Measurements from ENCODE around the gene NLRP3. TPM values are rescaled to one million over a fixed set of nuclear protein-coding genes. Genes with fewer than 3 reads are reported as not detected.

NLRP3 gene
- total RNA-seq, 4 donors from 2014 or later: 3.4 to 9.6 (median 7.0) TPM

DNA sequence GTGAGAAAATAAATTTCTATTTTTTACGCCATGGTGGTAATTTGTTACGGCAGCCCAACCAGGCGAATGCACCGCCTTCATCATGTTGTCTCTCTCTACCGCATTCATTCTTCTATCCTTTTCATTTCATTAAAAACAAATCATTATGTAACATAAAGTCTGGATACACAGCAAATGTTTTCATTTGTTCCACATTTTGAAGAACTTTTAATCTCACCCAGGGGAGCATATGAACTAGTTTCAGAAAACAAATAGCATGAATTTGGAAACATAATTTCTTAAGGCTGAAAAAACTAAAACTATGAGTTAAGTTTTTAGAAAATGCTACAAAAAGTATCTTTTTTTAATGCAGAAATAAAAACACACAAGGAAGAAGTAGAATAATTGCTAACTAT is 53.2 kb downstream of the NLRP3 start:
- no peak for TF ChIP-seq CTCF (IDR thresholded peaks at IDR 0.05; ENCODE audit: low read depth)

DNA sequence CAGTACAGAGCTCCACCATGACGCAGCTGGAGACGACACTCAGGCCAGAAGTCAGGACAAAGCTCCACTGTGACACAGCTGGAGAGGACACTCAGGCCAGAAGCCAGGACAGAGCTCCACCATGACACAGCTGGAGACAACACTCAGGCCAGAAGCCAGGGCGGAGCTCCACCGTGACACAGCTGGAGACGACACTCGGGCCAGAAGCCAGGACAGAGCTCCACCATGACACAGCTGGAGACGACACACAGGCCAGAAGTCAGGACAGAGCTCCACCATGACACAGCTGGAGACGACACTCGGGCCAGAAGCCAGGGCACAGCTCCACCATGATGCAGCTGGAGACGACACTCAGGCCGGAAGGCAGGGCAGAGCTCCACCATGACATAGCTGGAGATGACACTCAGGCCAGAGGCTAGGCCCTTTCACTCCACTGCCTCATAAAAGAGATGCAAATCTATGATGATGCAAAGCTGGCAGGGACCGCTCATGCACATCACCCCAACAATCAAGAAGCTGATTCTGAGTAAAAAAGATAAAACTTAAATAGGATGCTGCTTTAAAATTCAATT is 55.6 kb downstream of the NLRP3 start:
- no peak for TF ChIP-seq CTCF (IDR thresholded peaks at IDR 0.05; ENCODE audit: low read depth)

DNA sequence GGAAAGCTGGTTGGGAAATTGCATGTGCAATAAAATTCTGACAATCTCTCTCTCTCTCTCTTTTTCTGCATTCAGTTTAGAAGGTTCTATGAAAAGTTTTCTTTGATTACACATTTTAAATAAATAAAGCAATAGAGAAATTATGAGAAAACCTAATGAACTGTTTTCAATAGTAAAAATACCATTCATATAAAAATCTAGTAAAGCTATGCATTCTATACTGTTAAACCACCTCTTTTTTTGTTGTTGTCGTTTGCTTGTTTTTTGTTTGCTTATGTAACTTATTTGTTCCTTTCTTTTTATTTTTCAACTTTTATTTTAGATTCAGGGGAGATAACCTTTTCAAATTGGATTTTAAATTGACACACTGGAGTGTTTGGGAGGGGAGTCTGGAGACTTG is 56.1 kb downstream of the NLRP3 start:
- no peak for TF ChIP-seq CTCF (IDR thresholded peaks at IDR 0.05; ENCODE audit: low read depth)

GRCh38 chr1:247474367-247474766 is 58.4 kb downstream of the NLRP3 start:
- TF ChIP-seq CTCF (IDR thresholded peaks at IDR 0.05; ENCODE audit: low read depth): no peak

DNA sequence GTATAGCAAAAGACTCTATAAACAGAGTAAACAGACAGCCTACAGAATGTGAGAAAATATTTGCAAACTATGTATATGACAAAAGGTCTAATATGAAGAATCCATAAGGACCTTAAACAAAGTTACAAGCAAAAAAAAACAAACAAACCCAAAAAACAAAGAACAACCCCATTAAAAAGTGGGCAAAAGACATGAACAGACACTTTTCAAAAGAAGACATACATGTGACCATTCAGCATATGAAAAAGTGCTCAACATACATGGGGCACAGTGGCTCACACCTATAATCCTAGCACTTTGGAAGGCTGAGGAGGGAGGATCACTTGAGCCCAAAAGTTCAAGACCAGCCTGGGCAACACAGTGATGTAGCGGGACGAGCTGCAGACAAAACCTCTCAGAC is 59.8 kb downstream of the NLRP3 start:
- TF ChIP-seq CTCF (IDR thresholded peaks at IDR 0.05; ENCODE audit: low read depth): no peak

DNA sequence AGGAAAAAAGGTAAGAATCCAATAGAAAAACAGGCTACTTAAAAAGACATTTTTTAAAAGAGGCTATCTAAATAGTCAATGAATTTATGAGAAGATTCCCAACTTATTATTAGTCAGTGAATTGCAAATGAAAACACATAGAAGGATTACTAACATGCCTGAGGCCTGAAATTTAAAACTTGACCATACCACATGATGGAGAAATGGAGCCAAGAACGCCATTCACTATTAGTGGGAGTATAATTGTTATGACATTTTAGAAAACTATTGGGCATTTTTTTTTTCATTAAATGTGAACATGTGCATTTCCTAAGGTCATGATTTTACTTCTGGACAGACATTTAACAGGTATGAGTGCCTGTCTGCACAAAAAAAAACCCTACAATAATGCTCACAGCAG is 66.8 kb downstream of the NLRP3 start:
- no peak for TF ChIP-seq CTCF (IDR thresholded peaks at IDR 0.05; ENCODE audit: low read depth)

GRCh38 chr1:247487057-247487456 is 71.1 kb downstream of the NLRP3 start:
- TF ChIP-seq CTCF (IDR thresholded peaks at IDR 0.05; ENCODE audit: low read depth): no peak
